ENCODE data around the gene DGKE. TPM values are rescaled to one million over a fixed set of nuclear protein-coding genes. Genes with fewer than 3 reads are reported as not detected.

DGKE gene
- total and polyA plus RNA-seq, 2 of the 13 experiments (the other 11 are each of a cell fraction or from before 2014, with no cell fraction given): 3.2 to 5.3 TPM

DNA sequence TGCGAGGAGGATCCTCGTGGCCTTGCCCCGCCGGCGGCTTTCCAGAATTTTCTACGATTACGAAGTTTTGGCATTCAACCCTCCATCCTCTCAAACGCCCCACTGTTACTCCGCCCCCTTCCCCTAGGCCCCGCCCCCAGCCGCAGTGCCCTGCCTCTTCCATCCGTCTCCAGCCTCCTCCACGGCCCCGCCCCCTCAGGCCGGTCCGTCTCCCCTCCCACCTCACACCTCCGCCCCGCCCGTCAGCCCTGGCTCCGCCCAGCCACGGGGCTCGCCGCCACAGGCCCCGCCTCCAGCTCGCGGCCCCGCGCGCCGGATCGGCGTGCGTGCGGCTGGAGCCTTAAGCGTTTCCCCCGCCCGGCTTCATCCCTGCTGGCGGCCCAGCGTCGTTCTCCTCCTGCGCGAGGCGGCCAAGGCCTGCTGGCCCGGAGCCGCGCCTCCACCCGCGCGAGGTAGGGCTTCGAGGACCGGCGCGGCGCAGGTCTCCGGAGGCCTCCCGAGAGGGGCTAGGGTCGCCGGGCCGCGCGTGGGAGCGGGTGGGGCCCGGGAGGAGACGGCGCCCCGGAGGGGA lies at the start of gene DGKE, which contains the start of gene C17orf67 (continued):
- TF ChIP-seq, protein P1, sequence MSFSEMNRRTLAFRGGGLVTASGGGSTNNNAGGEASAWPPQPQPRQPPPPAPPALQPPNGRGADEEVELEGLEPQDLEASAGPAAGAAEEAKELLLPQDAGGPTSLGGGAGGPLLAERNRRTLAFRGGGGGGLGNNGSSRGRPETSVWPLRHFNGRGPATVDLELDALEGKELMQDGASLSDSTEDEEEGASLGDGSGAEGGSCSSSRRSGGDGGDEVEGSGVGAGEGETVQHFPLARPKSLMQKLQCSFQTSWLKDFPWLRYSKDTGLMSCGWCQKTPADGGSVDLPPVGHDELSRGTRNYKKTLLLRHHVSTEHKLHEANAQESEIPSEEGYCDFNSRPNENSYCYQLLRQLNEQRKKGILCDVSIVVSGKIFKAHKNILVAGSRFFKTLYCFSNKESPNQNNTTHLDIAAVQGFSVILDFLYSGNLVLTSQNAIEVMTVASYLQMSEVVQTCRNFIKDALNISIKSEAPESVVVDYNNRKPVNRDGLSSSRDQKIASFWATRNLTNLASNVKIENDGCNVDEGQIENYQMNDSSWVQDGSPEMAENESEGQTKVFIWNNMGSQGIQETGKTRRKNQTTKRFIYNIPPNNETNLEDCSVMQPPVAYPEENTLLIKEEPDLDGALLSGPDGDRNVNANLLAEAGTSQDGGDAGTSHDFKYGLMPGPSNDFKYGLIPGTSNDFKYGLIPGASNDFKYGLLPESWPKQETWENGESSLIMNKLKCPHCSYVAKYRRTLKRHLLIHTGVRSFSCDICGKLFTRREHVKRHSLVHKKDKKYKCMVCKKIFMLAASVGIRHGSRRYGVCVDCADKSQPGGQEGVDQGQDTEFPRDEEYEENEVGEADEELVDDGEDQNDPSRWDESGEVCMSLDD (CRISPR knock-in tag; IDR thresholded peaks at IDR 0.05; ENCODE audit: borderline replicate concordance): no peak
- TF ChIP-seq, protein P2, sequence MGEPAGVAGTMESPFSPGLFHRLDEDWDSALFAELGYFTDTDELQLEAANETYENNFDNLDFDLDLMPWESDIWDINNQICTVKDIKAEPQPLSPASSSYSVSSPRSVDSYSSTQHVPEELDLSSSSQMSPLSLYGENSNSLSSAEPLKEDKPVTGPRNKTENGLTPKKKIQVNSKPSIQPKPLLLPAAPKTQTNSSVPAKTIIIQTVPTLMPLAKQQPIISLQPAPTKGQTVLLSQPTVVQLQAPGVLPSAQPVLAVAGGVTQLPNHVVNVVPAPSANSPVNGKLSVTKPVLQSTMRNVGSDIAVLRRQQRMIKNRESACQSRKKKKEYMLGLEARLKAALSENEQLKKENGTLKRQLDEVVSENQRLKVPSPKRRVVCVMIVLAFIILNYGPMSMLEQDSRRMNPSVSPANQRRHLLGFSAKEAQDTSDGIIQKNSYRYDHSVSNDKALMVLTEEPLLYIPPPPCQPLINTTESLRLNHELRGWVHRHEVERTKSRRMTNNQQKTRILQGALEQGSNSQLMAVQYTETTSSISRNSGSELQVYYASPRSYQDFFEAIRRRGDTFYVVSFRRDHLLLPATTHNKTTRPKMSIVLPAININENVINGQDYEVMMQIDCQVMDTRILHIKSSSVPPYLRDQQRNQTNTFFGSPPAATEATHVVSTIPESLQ (CRISPR knock-in tag; conservative IDR thresholded peaks at IDR 0.05): 0 out of 2 replicates have a peak, but pooled peaks have one; percentile 37
- TF ChIP-seq SP1 (IDR thresholded peaks at IDR 0.05): no peak
- peak; percentile 85 for TF ChIP-seq SP1 (CRISPR knock-in tag; IDR thresholded peaks at IDR 0.05)
- no peak for TF ChIP-seq KDM5A (IDR thresholded peaks at IDR 0.05; ENCODE audit: borderline replicate concordance, low read length)
- no peak for TF ChIP-seq ATM (IDR thresholded peaks at IDR 0.05; ENCODE audit: borderline replicate concordance)
- TF ChIP-seq POLR2G (IDR thresholded peaks at IDR 0.05; ENCODE audit: low read depth, low read length): peak; percentile 73
- TF ChIP-seq, protein P3, sequence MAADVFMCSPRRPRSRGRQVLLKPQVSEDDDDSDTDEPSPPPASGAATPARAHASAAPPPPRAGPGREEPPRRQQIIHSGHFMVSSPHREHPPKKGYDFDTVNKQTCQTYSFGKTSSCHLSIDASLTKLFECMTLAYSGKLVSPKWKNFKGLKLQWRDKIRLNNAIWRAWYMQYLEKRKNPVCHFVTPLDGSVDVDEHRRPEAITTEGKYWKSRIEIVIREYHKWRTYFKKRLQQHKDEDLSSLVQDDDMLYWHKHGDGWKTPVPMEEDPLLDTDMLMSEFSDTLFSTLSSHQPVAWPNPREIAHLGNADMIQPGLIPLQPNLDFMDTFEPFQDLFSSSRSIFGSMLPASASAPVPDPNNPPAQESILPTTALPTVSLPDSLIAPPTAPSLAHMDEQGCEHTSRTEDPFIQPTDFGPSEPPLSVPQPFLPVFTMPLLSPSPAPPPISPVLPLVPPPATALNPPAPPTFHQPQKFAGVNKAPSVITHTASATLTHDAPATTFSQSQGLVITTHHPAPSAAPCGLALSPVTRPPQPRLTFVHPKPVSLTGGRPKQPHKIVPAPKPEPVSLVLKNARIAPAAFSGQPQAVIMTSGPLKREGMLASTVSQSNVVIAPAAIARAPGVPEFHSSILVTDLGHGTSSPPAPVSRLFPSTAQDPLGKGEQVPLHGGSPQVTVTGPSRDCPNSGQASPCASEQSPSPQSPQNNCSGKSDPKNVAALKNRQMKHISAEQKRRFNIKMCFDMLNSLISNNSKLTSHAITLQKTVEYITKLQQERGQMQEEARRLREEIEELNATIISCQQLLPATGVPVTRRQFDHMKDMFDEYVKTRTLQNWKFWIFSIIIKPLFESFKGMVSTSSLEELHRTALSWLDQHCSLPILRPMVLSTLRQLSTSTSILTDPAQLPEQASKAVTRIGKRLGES (CRISPR knock-in tag; IDR thresholded peaks at IDR 0.05; ENCODE audit: borderline replicate concordance): no peak
- TF ChIP-seq BORCS8-MEF2B (CRISPR knock-in tag; IDR thresholded peaks at IDR 0.05): no peak
- TF ChIP-seq ZNF749 (CRISPR knock-in tag; IDR thresholded peaks at IDR 0.05; ENCODE audit: borderline replicate concordance): 0 out of 2 replicates have a peak, but pooled peaks have one; percentile 74
- TF ChIP-seq SNAPC4 (CRISPR knock-in tag; IDR thresholded peaks at IDR 0.05): no peak

Data from HepG2 (cell line).